Esophagus squamous epithelium (tissue), 4 donors: ENCODE results near the gene GRK5.

Experiments used
- CTCF ChIP-seq, 6 experiments: fragments of 450-650 bp in 4 of 6; fragments of 200-600 bp in 2 of 6; sonication (generic) in 2 of 6; IDR thresholded peaks; one replicate each; pipeline ENCODE4 v1.5.1; 2016 to 2019; ENCODE audit warnings: antibody characterized with exemption in 6 of 6, mild to moderate bottlenecking in 4 of 6, moderate library complexity in 4 of 6
- POLR2A ChIP-seq, 4 donors: fragments of 450-650 bp; IDR thresholded peaks; one replicate each; pipeline ENCODE4 v1.6.1; 2017; ENCODE audit warnings: antibody characterized with exemption in 4 of 4, mild to moderate bottlenecking in 4 of 4, moderate library complexity in 3 of 4

DNA sequence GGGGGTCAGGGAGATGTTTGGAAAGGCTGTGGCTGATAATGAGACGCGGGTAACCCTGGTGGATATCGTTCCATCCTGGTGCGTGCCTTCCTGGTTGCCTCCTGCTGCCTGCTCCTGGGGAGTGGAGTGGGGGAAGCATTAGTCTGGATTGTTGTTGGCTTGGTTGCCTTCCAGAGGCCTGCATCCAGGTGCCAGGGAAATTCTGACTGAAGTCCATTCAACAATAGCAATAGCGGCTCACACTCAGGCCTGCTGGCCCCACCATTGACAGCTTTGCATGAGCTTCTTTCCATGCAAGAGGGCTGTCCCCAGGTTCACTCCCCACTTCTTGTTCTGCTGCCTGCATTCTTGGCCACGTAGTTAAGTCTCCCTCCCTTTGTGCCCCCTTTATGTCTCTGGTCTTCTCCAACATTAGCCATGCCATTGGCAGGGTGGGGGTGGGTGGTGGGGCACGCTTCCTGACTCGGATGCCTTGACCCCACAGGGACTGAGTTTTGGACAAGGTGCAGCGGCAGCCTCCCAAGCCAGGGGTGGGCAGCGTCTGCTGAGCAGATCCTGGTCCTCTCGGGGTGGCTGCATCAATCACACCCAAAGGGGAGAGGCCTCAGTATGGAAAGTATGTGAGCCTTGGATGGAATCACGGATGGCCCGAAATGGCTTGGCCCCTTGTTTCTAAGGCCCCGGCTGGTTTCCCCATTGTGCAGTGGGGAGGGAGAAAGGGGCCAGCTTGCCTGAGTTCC lies 150.2 kb downstream of the GRK5 start:
- TF ChIP-seq CTCF (IDR thresholded peaks at IDR 0.05) (no peak), POLR2A (IDR thresholded peaks at IDR 0.05) (no peak)
